Parathyroid adenoma (tissue), 2 donors: Measurements from ENCODE around the gene AHI1.

Experiments used
- H2AFZ ChIP-seq: fragments of 300-600 bp; sonication (generic); one replicate; pipeline ENCODE4 v1.7.0; 2017; ENCODE audit warnings: antibody characterized with exemption, mild to moderate bottlenecking
- H3K27ac ChIP-seq: fragments of 300-600 bp; sonication (generic); one replicate; pipeline ENCODE4 v1.7.0; 2017
- H3K27me3 ChIP-seq: fragments of 300-600 bp; sonication (generic); one replicate; pipeline ENCODE4 v1.7.0; 2017; ENCODE audit warnings: low read length; ENCODE audit not compliant: control insufficient read depth, insufficient read depth
- H3K36me3 ChIP-seq: fragments of 300-600 bp; sonication (generic); one replicate; pipeline ENCODE4 v1.7.0; 2017; ENCODE audit warnings: low read length; ENCODE audit not compliant: control insufficient read depth, insufficient read depth
- H3K4me1 ChIP-seq: fragments of 300-600 bp; sonication (generic); one replicate; pipeline ENCODE4 v1.7.0; 2017; ENCODE audit warnings: control low read depth
- H3K4me2 ChIP-seq: fragments of 300-600 bp; sonication (generic); one replicate; pipeline ENCODE4 v1.7.0; 2017; ENCODE audit warnings: low read length
- H3K4me3 ChIP-seq: fragments of 300-600 bp; sonication (generic); one replicate; pipeline ENCODE4 v1.7.0; 2017; ENCODE audit warnings: low read depth, low read length
- H3K79me2 ChIP-seq: fragments of 300-600 bp; sonication (generic); one replicate; pipeline ENCODE4 v1.7.0; 2017; ENCODE audit warnings: control low read depth
- H3K9ac ChIP-seq: fragments of 300-600 bp; sonication (generic); one replicate; pipeline ENCODE4 v1.7.0; 2017; ENCODE audit warnings: mild to moderate bottlenecking
- H3K9me3 ChIP-seq: fragments of 300-600 bp; sonication (generic); one replicate; pipeline ENCODE4 v1.7.0; 2017; ENCODE audit warnings: low read length; ENCODE audit not compliant: control insufficient read depth
- TF ChIP-seq, protein P1 (sequence below): fragments of 300-600 bp; sonication (generic); IDR thresholded peaks from one replicate; pipeline ENCODE4 v1.7.0; 2017; ENCODE audit warnings: antibody characterized with exemption, mild to moderate bottlenecking
- donor health status: primary hyperparathyroidism.

The AHI1 gene

DNA sequence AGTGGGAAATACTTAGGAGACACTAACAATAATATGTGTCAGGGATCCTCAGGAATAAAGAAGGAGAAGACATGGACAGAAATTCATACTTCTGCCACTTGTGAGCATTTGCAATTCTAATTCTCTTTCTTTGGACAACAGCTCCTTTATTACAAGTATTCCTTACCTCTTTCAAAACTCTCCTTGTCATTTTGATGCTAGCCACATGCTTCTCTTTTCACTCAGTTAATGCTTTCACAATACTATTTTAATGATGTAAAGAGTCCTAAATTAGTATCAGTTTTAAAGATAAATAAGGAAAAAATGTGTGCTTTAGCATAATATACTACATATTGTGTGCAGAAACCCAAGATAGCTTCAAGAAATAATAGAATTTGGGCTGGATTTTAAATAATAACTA is 62.5 kb downstream of the AHI1 start:
- H3K9me3 ChIP-seq, result no peaks in the 10 kb centered on the region
- TF ChIP-seq, protein P1, sequence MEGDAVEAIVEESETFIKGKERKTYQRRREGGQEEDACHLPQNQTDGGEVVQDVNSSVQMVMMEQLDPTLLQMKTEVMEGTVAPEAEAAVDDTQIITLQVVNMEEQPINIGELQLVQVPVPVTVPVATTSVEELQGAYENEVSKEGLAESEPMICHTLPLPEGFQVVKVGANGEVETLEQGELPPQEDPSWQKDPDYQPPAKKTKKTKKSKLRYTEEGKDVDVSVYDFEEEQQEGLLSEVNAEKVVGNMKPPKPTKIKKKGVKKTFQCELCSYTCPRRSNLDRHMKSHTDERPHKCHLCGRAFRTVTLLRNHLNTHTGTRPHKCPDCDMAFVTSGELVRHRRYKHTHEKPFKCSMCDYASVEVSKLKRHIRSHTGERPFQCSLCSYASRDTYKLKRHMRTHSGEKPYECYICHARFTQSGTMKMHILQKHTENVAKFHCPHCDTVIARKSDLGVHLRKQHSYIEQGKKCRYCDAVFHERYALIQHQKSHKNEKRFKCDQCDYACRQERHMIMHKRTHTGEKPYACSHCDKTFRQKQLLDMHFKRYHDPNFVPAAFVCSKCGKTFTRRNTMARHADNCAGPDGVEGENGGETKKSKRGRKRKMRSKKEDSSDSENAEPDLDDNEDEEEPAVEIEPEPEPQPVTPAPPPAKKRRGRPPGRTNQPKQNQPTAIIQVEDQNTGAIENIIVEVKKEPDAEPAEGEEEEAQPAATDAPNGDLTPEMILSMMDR, result no peak
- no peaks in the 10 kb centered on the region for H3K36me3 ChIP-seq
- H3K79me2 ChIP-seq, result no peaks in the 10 kb centered on the region
- no peaks in the 10 kb centered on the region for H3K27me3 ChIP-seq
- H2AFZ ChIP-seq, result no peak overlapping the region
- H3K27ac ChIP-seq, result no peak overlapping the region
- H3K9ac ChIP-seq, result no peak overlapping the region
- no peak overlapping the region for H3K4me2 ChIP-seq
- H3K4me3 ChIP-seq, result no peak overlapping the region
- peaks cover 8% of the 10 kb centered on the region for H3K4me1 ChIP-seq

DNA sequence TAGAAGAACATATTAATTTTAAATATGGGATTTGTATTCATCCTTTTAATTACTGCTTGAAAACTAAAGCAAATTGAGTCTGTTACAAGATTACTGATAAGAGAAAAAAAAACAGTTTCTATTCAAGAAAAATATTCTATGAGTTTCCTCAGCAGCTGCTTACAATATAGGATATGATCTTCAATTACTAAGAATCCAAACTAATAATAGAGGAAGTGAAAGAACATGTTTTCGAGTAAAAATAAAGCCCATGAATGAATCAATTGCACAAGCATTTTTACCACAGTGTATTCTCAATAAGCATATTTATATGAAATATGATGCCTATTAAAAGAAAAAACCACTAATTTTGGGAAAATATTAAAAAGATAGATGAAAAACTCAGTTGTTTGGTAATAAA is 63.4 kb downstream of the AHI1 start:
- Histone ChIP-seq H3K4me3 (no peak overlapping the region), H3K4me2 (no peak overlapping the region), H3K27ac (no peak overlapping the region), H3K9ac (no peak overlapping the region), H3K4me1 (peaks cover 3% of the 10 kb centered on the region), H3K36me3 (no peaks in the 10 kb centered on the region), H2AFZ (no peak overlapping the region), H3K79me2 (no peaks in the 10 kb centered on the region), H3K9me3 (no peaks in the 10 kb centered on the region), H3K27me3 (no peaks in the 10 kb centered on the region)
- TF ChIP-seq, protein P1, result no peak

DNA sequence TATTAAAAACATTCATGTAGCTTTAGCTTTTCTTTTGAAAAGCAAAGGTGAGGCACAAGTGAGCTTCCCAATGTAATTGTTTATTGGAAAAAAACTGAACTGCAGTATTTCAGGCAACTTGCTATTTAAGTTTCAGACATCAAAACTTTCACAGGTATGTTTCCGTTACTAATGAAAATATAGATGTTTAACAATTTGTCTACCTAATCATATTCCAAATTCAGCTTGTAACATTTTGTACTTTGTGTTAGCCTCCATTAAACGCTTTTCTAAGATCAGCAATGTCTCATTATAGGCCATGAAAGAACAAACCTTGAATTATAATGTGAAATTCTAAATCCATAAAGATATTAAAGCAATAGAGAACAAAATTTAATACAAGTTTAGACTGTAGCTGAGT is 69.5 kb downstream of the AHI1 start:
- no peak overlapping the region for H3K4me2 ChIP-seq
- H2AFZ ChIP-seq, result no peak overlapping the region
- no peaks in the 10 kb centered on the region for H3K9me3 ChIP-seq
- no peaks in the 10 kb centered on the region for H3K4me1 ChIP-seq
- H3K27ac ChIP-seq, result no peak overlapping the region
- H3K27me3 ChIP-seq, result no peaks in the 10 kb centered on the region
- no peaks in the 10 kb centered on the region for H3K36me3 ChIP-seq
- TF ChIP-seq, protein P1, result no peak
- no peak overlapping the region for H3K9ac ChIP-seq
- no peak overlapping the region for H3K4me3 ChIP-seq
- H3K79me2 ChIP-seq, result no peaks in the 10 kb centered on the region

DNA sequence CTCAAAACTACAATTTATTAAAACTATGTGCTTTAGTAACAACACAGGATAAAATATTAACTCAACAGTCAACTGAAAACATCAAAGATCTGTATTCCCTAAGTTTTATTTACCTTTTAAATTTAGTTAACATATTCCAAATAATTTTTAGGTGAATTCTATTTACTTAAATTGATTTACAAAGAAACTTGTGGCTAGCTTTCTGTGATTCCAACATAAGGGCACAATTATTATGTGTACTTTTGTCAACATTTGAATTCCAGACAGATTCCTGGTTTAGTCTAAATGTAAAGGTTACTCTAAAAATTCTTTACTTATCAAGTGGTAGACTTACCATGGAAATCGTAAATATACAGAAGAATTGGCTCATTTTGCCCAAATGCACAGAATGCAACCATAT is 70.7 kb downstream of the AHI1 start:
- Histone ChIP-seq H3K4me2 (no peak overlapping the region), H3K27ac (no peak overlapping the region), H3K4me1 (no peaks in the 10 kb centered on the region), H3K27me3 (no peaks in the 10 kb centered on the region), H3K9me3 (no peaks in the 10 kb centered on the region), H2AFZ (no peak overlapping the region), H3K9ac (no peak overlapping the region), H3K36me3 (no peaks in the 10 kb centered on the region), H3K79me2 (no peaks in the 10 kb centered on the region), H3K4me3 (no peak overlapping the region)
- TF ChIP-seq, protein P1, result no peak

DNA sequence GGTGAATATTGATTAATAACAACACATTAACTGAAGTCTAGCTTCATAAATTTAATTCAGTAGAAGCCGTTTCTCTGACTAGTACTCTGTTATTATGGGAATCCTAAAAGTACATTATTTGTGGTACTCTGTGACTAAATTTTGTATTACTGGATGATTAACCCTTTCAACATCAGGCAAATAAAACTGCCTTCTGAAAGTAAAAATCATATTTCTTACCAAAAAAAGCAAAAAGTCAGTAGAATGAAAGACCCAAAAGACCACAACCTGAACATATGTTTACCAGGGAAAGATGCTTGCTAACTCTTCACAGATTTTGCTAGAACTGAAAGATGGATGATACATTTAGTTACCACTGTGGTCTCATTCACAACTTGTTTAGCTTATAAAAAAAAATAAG is 73.2 kb downstream of the AHI1 start:
- Histone ChIP-seq H3K4me2 (no peak overlapping the region), H3K9ac (no peak overlapping the region), H3K4me3 (no peak overlapping the region), H3K27ac (no peak overlapping the region), H3K79me2 (no peaks in the 10 kb centered on the region), H3K9me3 (no peaks in the 10 kb centered on the region), H2AFZ (no peak overlapping the region), H3K4me1 (no peaks in the 10 kb centered on the region), H3K27me3 (no peaks in the 10 kb centered on the region), H3K36me3 (no peaks in the 10 kb centered on the region)
- TF ChIP-seq, protein P1, result no peak
